ENCODE results near the gene E2F8.

GRCh38 chr11:19187833-19188258 lies 52.9 kb downstream of the E2F8 start:
- TF ChIP-seq TAF1 (IDR thresholded peaks at IDR 0.05; ENCODE audit: low read depth) (no peak), TEAD4 (IDR thresholded peaks at IDR 0.05) (no peak), EP300 (IDR thresholded peaks at IDR 0.05; ENCODE audit: borderline replicate concordance) (no peak), RAD21 (IDR thresholded peaks at IDR 0.05; ENCODE audit: low read depth) (no peak), ZBTB7A (IDR thresholded peaks at IDR 0.05; ENCODE audit: low read depth) (no peak), NFIC (IDR thresholded peaks at IDR 0.05) (no peak), CEBPB (IDR thresholded peaks at IDR 0.05) (no peak), REST (IDR thresholded peaks at IDR 0.05; ENCODE audit: low read depth) (no peak), TCF12 (IDR thresholded peaks at IDR 0.05; ENCODE audit: low read depth) (no peak), EGR1 (IDR thresholded peaks at IDR 0.05) (no peak)
- TF ChIP-seq, protein P1, sequence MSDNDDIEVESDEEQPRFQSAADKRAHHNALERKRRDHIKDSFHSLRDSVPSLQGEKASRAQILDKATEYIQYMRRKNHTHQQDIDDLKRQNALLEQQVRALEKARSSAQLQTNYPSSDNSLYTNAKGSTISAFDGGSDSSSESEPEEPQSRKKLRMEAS (IDR thresholded peaks at IDR 0.05): no peak

Measured in Ishikawa (cell line).